Measurements from ENCODE around the gene OR10H3. TPM values are rescaled to one million over a fixed set of nuclear protein-coding genes. Genes with fewer than 3 reads are reported as not detected.

OR10H3 gene
- total RNA-seq, 1 experiment from 2014 or later: not detected

DNA sequence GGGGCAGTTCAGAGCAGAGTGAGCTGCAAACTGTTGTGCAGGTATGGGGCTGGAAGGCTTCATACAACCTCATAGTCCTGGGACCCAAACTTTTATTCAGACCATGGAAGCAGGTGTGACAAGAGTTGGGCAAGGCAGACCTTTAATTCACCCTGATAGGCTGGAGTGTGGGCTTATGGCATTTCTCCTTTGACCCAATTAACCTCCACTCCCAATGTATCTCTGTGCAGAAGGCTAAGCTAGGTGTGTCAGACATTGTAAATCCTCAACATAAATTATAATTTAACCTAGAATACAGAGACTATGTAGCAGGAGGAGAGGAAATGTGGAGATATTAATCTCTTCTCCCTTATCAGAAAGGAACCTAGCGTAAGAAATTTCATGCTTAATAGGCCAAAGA is 22.1 kb upstream of the OR10H3 start:
- Histone ChIP-seq H3K9me2 (replicated peaks; ENCODE audit: low read length) (no peaks in the 10 kb centered on the region), H4K20me1 (ENCODE audit: low read length) (no peaks in the 10 kb centered on the region), H3K27me3 (ENCODE audit: low read length) (peaks cover 10% of the 10 kb centered on the region; the same call in 1 of the 2 replicates), H3K4me1 (ENCODE audit: insufficient read depth, low read length) (no peaks in the 10 kb centered on the region), H3K4me3 (ENCODE audit: low read length) (no peak overlapping the region), H3K27ac (ENCODE audit: low read length) (no peak overlapping the region), H3K4me2 (ENCODE audit: low read length) (no peak overlapping the region), H3K79me2 (ENCODE audit: low read length) (no peaks in the 10 kb centered on the region), H3F3A (ENCODE audit: low read length, unreplicated experiment) (no peaks in the 10 kb centered on the region), H3K9ac (ENCODE audit: low read length) (no peak overlapping the region), H3K36me3 (ENCODE audit: low read depth, low read length) (no peaks in the 10 kb centered on the region), H3K9me3 (ENCODE audit: low read length) (no peaks in the 10 kb centered on the region), H2AFZ (ENCODE audit: low read length) (no peak overlapping the region)
- BruUV-seq (replicated peaks): no TSS peak
- ATAC-seq: no peak
- TF ChIP-seq, protein P1, sequence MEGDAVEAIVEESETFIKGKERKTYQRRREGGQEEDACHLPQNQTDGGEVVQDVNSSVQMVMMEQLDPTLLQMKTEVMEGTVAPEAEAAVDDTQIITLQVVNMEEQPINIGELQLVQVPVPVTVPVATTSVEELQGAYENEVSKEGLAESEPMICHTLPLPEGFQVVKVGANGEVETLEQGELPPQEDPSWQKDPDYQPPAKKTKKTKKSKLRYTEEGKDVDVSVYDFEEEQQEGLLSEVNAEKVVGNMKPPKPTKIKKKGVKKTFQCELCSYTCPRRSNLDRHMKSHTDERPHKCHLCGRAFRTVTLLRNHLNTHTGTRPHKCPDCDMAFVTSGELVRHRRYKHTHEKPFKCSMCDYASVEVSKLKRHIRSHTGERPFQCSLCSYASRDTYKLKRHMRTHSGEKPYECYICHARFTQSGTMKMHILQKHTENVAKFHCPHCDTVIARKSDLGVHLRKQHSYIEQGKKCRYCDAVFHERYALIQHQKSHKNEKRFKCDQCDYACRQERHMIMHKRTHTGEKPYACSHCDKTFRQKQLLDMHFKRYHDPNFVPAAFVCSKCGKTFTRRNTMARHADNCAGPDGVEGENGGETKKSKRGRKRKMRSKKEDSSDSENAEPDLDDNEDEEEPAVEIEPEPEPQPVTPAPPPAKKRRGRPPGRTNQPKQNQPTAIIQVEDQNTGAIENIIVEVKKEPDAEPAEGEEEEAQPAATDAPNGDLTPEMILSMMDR (conservative IDR thresholded peaks at IDR 0.05; ENCODE audit: low read depth, low read length): no peak
- TF ChIP-seq EZH2 (IDR thresholded peaks at IDR 0.05; ENCODE audit: low read length, unreplicated experiment): no peak
- no peak for TF ChIP-seq EZH2phosphoT487 (IDR thresholded peaks at IDR 0.05; ENCODE audit: borderline replicate concordance, low read length)
- DNase-seq: no peak
- POLR2A ChIA-PET (ENCODE audit: unreplicated experiment): no interaction called here
- CTCF ChIA-PET: no interaction called here
- intact Hi-C loops (cut with micrococcal nuclease): no loop called here

DNA sequence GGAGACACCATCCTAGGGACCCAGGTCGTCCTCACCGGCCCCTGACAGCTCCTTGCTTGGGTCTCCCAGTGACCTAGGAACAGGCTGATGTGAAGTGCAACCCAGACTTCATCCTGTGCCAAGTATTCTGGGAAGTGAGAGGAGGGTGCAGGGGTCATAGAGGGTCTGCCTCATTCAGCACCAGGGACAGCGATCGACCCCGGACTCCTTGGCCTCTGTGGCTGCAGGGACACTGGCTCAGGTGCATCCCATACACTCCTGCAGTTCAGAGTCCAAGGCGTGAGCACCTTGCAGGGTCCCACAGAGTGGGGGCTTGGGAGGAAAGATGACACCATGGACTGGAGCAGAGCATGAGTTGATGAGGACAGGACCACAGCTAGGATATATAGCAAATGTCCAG is 20.0 kb upstream of the OR10H3 start:
- Histone ChIP-seq H3K27me3 (ENCODE audit: low read length) (peaks cover 16% of the 10 kb centered on the region; the same call in 1 of the 2 replicates), H3K9ac (ENCODE audit: low read length) (no peak overlapping the region), H3K9me3 (ENCODE audit: low read length) (0 out of 2 replicates have a peak, but pooled peaks cover 5% of the 10 kb centered on the region), H2AFZ (ENCODE audit: low read length) (no peak overlapping the region), H3K4me3 (ENCODE audit: low read length) (no peak overlapping the region), H3K4me1 (ENCODE audit: insufficient read depth, low read length) (no peaks in the 10 kb centered on the region), H3K4me2 (ENCODE audit: low read length) (no peak overlapping the region), H3K9me2 (replicated peaks; ENCODE audit: low read length) (no peaks in the 10 kb centered on the region), H3K79me2 (ENCODE audit: low read length) (no peaks in the 10 kb centered on the region), H3K27ac (ENCODE audit: low read length) (no peak overlapping the region), H3F3A (ENCODE audit: low read length, unreplicated experiment) (no peaks in the 10 kb centered on the region), H4K20me1 (ENCODE audit: low read length) (no peaks in the 10 kb centered on the region), H3K36me3 (ENCODE audit: low read depth, low read length) (no peaks in the 10 kb centered on the region)
- intact Hi-C loops (cut with micrococcal nuclease): no loop called here
- ChIA-PET POLR2A (ENCODE audit: unreplicated experiment) (no interaction called here), CTCF (no interaction called here)
- ATAC-seq (no peak), DNase-seq (no peak)
- TF ChIP-seq EZH2 (IDR thresholded peaks at IDR 0.05; ENCODE audit: low read length, unreplicated experiment) (no peak), EZH2phosphoT487 (IDR thresholded peaks at IDR 0.05; ENCODE audit: borderline replicate concordance, low read length) (no peak)
- TF ChIP-seq, protein P1 (conservative IDR thresholded peaks at IDR 0.05; ENCODE audit: low read depth, low read length): no peak
- BruUV-seq (replicated peaks): no TSS peak

DNA sequence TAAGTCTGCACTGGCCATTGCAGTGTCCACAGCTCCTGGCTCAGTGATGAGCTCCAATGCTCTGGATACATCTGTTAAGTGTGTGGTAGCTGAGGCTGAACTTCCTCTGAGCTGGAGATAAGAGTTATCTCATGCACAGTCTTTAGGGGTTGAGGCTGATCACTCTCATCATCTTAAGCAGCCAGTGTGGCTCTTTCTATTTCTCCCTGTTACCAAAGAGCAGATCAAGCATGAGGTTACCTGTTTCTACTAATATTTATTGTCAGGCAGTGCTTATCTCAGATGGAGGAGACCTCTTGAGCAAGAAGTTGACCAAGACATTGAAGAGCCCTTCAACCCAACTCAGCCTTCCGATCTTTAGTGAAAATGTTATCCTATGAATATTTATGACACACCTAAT is 16.5 kb upstream of the OR10H3 start:
- Histone ChIP-seq H4K20me1 (ENCODE audit: low read length) (no peaks in the 10 kb centered on the region), H3K27ac (ENCODE audit: low read length) (no peak overlapping the region), H2AFZ (ENCODE audit: low read length) (no peak overlapping the region), H3K79me2 (ENCODE audit: low read length) (no peaks in the 10 kb centered on the region), H3K9me3 (ENCODE audit: low read length) (0 out of 2 replicates have a peak, but pooled peaks cover 5% of the 10 kb centered on the region), H3K9ac (ENCODE audit: low read length) (no peak overlapping the region), H3K27me3 (ENCODE audit: low read length) (peaks cover 19% of the 10 kb centered on the region; the same call in 1 of the 2 replicates), H3K9me2 (replicated peaks; ENCODE audit: low read length) (no peaks in the 10 kb centered on the region), H3F3A (ENCODE audit: low read length, unreplicated experiment) (no peaks in the 10 kb centered on the region), H3K36me3 (ENCODE audit: low read depth, low read length) (no peaks in the 10 kb centered on the region), H3K4me3 (ENCODE audit: low read length) (no peak overlapping the region), H3K4me1 (ENCODE audit: insufficient read depth, low read length) (no peaks in the 10 kb centered on the region), H3K4me2 (ENCODE audit: low read length) (no peak overlapping the region)
- TF ChIP-seq EZH2phosphoT487 (IDR thresholded peaks at IDR 0.05; ENCODE audit: borderline replicate concordance, low read length) (no peak), EZH2 (IDR thresholded peaks at IDR 0.05; ENCODE audit: low read length, unreplicated experiment) (no peak)
- TF ChIP-seq, protein P1 (conservative IDR thresholded peaks at IDR 0.05; ENCODE audit: low read depth, low read length): no peak
- no TSS peak for BruUV-seq (replicated peaks)
- no peak for ATAC-seq
- no peak for DNase-seq
- ChIA-PET CTCF (no interaction called here), POLR2A (ENCODE audit: unreplicated experiment) (no interaction called here)
- intact Hi-C loops (cut with micrococcal nuclease): no loop called here
